ENCODE measurements around the gene MAP2K5. TPM values are rescaled to one million over a fixed set of nuclear protein-coding genes. Genes with fewer than 3 reads are reported as not detected.

Gene MAP2K5
- total RNA-seq, 1 donor from 2014 or later = 11.6 TPM

DNA sequence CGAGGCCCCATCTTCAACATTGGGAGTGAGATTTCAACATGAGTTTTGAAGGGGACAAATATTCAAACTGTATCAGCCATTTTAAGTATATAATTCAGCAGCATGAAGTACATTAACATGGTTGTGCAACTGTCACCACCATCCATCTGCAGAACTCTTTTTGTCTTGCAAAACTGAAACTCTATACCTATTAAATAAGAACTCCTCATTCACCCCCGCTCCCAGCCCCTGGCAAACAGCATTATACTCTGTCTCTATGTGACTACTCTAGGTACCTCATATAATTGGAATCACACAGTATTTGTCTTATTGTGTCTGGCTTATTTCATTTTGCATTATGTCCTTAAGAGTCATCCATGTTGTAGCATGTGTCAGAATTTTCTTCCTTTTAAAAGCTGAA, 110.1 kb downstream of the MAP2K5 start:
- Histone ChIP-seq H3K27ac (ENCODE audit: low read depth, low read length) (no peak overlapping the region), H3K4me2 (ENCODE audit: low read length) (no peak overlapping the region), H4K20me1 (ENCODE audit: insufficient read depth, low read length) (no peaks in the 10 kb centered on the region), H3K4me1 (ENCODE audit: insufficient read depth, low read length) (no peaks in the 10 kb centered on the region), H3K36me3 (ENCODE audit: insufficient read depth, low read length) (no peaks in the 10 kb centered on the region), H2AFZ (ENCODE audit: low read depth, low read length) (no peak overlapping the region), H3K9ac (ENCODE audit: low read length) (no peak overlapping the region), H3K27me3 (ENCODE audit: insufficient read depth, low read length) (no peaks in the 10 kb centered on the region), H3K9me3 (ENCODE audit: insufficient read depth, low read depth, low read length) (no peaks in the 10 kb centered on the region), H3K79me2 (ENCODE audit: insufficient read depth, low read length) (no peaks in the 10 kb centered on the region), H3K4me3 (ENCODE audit: insufficient read depth, low read depth, low read length) (no peak overlapping the region)
- DNase-seq (ENCODE audit: low read depth) (no peak), FAIRE-seq (no peak)
- no peaks in the 10 kb centered on the region for H3K4me1 Mint-ChIP-seq (ENCODE audit: low read depth, unreplicated experiment)
- TF ChIP-seq, protein P1, sequence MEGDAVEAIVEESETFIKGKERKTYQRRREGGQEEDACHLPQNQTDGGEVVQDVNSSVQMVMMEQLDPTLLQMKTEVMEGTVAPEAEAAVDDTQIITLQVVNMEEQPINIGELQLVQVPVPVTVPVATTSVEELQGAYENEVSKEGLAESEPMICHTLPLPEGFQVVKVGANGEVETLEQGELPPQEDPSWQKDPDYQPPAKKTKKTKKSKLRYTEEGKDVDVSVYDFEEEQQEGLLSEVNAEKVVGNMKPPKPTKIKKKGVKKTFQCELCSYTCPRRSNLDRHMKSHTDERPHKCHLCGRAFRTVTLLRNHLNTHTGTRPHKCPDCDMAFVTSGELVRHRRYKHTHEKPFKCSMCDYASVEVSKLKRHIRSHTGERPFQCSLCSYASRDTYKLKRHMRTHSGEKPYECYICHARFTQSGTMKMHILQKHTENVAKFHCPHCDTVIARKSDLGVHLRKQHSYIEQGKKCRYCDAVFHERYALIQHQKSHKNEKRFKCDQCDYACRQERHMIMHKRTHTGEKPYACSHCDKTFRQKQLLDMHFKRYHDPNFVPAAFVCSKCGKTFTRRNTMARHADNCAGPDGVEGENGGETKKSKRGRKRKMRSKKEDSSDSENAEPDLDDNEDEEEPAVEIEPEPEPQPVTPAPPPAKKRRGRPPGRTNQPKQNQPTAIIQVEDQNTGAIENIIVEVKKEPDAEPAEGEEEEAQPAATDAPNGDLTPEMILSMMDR (IDR thresholded peaks at IDR 0.05; ENCODE audit: insufficient read depth, low read depth, low read length) = no peak
- no peak for TF ChIP-seq EZH2 (IDR thresholded peaks at IDR 0.05; ENCODE audit: insufficient read depth, low read length)
- H3K9me3 Mint-ChIP-seq (ENCODE audit: unreplicated experiment) = peaks cover 7% of the 10 kb centered on the region
- no peak overlapping the region for H3K27ac Mint-ChIP-seq (ENCODE audit: unreplicated experiment)
- peaks cover 7% of the 10 kb centered on the region for H3K36me3 Mint-ChIP-seq (ENCODE audit: low read depth, unreplicated experiment)
- H3K27me3 Mint-ChIP-seq (ENCODE audit: low read depth, unreplicated experiment) = no peaks in the 10 kb centered on the region
- H3K4me3 Mint-ChIP-seq (ENCODE audit: unreplicated experiment) = no peak overlapping the region

DNA sequence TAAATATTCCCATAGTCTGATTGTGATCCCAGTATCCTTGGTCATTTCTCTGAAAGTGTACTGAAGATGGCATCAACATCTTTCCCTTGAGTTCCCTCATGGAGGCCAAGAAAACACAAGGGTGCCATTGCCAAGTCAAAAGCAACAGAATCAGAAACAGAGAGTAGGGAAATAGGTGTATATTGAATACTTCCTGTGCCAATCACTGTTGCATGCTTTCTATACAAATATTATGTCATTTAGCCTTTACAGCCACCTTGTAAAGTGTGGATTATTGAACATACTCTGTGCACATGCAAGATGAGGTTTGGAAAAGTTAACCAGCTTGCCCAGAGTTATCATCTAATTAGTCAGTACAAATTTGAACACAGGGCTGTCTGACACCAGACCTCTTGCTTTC, 117.9 kb downstream of the MAP2K5 start:
- peaks cover 5% of the 10 kb centered on the region for H3K9me3 Mint-ChIP-seq (ENCODE audit: unreplicated experiment)
- Histone ChIP-seq H3K4me1 (ENCODE audit: insufficient read depth, low read length) (no peaks in the 10 kb centered on the region), H3K36me3 (ENCODE audit: insufficient read depth, low read length) (no peaks in the 10 kb centered on the region), H3K79me2 (ENCODE audit: insufficient read depth, low read length) (no peaks in the 10 kb centered on the region), H4K20me1 (ENCODE audit: insufficient read depth, low read length) (no peaks in the 10 kb centered on the region), H2AFZ (ENCODE audit: low read depth, low read length) (no peak overlapping the region), H3K9me3 (ENCODE audit: insufficient read depth, low read depth, low read length) (no peaks in the 10 kb centered on the region), H3K27ac (ENCODE audit: low read depth, low read length) (no peak overlapping the region), H3K4me2 (ENCODE audit: low read length) (no peak overlapping the region), H3K4me3 (ENCODE audit: insufficient read depth, low read depth, low read length) (no peak overlapping the region), H3K27me3 (ENCODE audit: insufficient read depth, low read length) (no peaks in the 10 kb centered on the region), H3K9ac (ENCODE audit: low read length) (no peak overlapping the region)
- peaks cover 4% of the 10 kb centered on the region for H3K36me3 Mint-ChIP-seq (ENCODE audit: low read depth, unreplicated experiment)
- no peaks in the 10 kb centered on the region for H3K27me3 Mint-ChIP-seq (ENCODE audit: low read depth, unreplicated experiment)
- H3K4me3 Mint-ChIP-seq (ENCODE audit: unreplicated experiment) = no peak overlapping the region
- TF ChIP-seq EZH2 (IDR thresholded peaks at IDR 0.05; ENCODE audit: insufficient read depth, low read length) = no peak
- TF ChIP-seq, protein P1 (IDR thresholded peaks at IDR 0.05; ENCODE audit: insufficient read depth, low read depth, low read length) = no peak
- DNase-seq (ENCODE audit: low read depth) (no peak), FAIRE-seq (no peak)
- H3K4me1 Mint-ChIP-seq (ENCODE audit: low read depth, unreplicated experiment) = no peaks in the 10 kb centered on the region
- H3K27ac Mint-ChIP-seq (ENCODE audit: unreplicated experiment) = no peak overlapping the region

DNA sequence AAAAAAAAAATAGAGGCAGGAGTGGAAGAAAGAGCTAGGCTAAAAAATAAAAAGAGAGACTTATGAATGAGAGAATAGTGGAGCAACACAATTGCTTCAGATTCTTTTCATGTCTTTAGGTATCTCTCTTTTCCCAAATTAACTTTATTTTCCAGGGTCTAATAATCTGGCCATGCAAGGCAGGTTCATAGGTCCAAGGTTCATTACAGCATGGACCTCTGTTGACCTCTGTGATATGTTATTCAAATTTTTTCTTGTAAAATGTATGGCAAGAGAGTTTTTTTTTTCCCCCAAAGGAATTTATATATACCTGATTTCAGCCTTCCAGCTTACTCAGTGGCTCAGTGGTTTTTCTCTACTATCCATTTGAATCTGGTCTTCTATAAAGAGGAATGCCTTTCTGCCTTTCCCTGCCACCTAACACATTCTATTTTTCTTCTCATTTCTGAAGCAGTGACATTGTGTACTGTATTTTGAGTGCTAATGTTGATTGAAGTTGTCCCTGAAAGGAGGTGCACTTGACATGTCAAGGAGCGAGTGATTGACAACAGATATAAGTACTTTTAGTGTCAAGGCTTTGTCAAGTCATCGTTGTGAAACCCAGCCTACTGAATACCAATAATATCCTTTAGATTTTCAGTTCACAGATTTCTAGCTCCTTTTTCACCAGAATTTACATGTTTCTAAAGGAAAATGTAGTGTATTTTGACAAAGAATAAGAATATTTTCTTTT, 118.5 kb downstream of the MAP2K5 start:
- H3K79me2 ChIP-seq (ENCODE audit: insufficient read depth, low read length) = no peaks in the 10 kb centered on the region
- FAIRE-seq = no peak
- Mint-ChIP-seq H3K9me3 (ENCODE audit: unreplicated experiment) (no peaks in the 10 kb centered on the region), H3K27me3 (ENCODE audit: low read depth, unreplicated experiment) (no peaks in the 10 kb centered on the region), H3K27ac (ENCODE audit: unreplicated experiment) (no peak overlapping the region), H3K36me3 (ENCODE audit: low read depth, unreplicated experiment) (peaks cover 3% of the 10 kb centered on the region), H3K4me3 (ENCODE audit: unreplicated experiment) (no peak overlapping the region), H3K4me1 (ENCODE audit: low read depth, unreplicated experiment) (no peaks in the 10 kb centered on the region)
- DNase-seq (ENCODE audit: low read depth) = no peak
- TF ChIP-seq, protein P1 (IDR thresholded peaks at IDR 0.05; ENCODE audit: insufficient read depth, low read depth, low read length) = no peak
- TF ChIP-seq EZH2 (IDR thresholded peaks at IDR 0.05; ENCODE audit: insufficient read depth, low read length) = no peak
- H3K9me3 ChIP-seq (ENCODE audit: insufficient read depth, low read depth, low read length) = no peaks in the 10 kb centered on the region
- no peak overlapping the region for H3K9ac ChIP-seq (ENCODE audit: low read length)
- no peak overlapping the region for H3K27ac ChIP-seq (ENCODE audit: low read depth, low read length)
- no peak overlapping the region for H3K4me3 ChIP-seq (ENCODE audit: insufficient read depth, low read depth, low read length)
- no peaks in the 10 kb centered on the region for H3K4me1 ChIP-seq (ENCODE audit: insufficient read depth, low read length)
- H2AFZ ChIP-seq (ENCODE audit: low read depth, low read length) = no peak overlapping the region
- no peak overlapping the region for H3K4me2 ChIP-seq (ENCODE audit: low read length)
- H3K36me3 ChIP-seq (ENCODE audit: insufficient read depth, low read length) = no peaks in the 10 kb centered on the region
- no peaks in the 10 kb centered on the region for H3K27me3 ChIP-seq (ENCODE audit: insufficient read depth, low read length)
- H4K20me1 ChIP-seq (ENCODE audit: insufficient read depth, low read length) = no peaks in the 10 kb centered on the region

All from astrocyte (in vitro differentiated cells and primary cell).